ENCODE data around the gene CCSER1.

Gene CCSER1

DNA sequence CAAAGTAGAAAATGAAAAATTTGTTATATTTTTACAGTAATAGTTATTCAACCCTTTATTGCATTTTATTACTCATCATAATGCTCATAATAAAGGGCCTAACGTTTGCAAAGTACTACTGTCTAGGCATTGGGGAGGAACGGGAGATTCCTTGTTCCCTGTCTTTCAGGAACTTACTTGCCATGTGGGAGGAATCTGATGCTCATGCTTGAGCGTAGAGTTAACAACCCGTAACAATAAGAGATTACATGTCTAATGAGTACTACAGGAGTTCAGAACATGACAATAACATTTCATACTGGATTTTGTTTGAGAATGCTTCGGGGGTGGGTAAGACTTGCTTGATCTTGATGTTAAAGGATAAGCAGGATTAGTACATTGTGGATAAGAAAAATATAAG lies 2.9 kb downstream of the CCSER1 start:
- no peak for DNase-seq

DNA sequence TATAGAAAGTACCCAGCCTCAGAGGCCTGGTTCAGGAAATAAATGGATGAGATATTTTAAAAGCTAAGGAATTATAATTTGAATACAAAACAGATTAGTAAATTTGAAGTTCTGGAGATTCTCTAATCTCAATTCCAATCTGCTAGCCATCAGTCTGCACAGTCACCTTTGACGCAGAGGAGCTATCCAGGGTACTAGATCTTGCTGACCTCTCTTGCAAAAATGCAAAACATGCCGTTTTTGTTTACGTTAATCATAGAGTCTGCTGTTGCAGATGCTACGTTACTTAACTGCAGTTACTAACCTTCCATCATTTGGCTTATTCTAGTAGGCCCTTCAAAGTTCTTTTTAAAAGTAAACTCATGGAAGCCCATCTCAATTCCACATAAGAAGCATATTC lies 10.4 kb downstream of the CCSER1 start:
- no peak for DNase-seq

DNA sequence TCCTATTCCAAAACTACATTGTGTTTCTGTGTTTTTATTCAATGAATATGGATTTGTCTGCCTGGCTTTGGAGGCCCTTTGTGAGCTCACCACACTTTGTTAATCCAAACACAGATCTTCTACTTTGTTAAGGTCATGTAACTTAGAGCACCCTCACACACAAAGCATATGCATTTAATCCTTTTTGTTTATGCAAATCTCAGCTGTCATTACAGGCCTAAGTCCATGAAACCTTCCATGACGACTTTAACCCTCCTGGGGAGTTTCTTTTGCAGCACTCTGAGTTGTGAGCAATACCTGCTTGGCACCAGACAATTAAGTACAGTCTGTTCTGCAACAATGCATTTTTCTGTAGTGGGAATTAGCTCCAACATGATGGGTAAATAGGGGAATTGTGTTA lies 14.9 kb downstream of the CCSER1 start:
- peak; percentile 77 for DNase-seq

DNA sequence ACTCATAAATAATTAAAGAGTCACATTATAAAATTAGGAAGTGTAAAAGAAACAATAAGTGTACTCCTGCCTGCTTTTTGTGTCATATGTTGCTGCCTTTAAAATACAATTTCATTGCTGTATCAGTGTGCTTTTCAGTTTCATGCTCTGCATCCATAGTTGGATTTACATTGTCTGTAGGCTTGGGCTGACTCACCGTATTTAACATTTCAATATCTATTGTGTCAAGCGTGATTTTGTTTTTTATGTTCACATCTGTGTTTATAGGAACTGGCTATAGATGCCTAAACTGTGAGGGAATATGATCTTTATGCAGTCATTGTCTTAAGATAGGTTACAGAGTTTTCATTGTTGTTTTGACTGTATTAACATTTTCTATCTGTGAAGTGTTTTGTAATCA lies 18.1 kb downstream of the CCSER1 start:
- no peak for DNase-seq

DNA sequence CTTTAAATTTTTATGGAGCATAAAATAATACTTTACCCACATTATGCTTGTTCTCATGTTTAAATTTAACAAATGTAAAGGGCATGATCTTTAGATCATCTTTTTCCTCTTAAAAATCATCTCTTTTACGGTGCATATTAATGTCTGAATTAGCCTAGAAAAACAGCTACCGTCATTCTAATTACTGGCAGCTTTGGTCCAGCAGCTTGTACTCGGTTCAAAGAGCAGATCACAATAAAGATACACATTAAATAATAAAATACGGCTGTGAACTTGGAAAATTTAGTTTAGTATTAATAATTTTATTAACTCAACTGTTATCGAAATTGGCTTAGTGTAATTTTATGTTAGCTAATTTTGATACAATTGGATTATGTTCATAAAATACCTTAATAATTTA lies 19.1 kb downstream of the CCSER1 start:
- no peak for DNase-seq

DNA sequence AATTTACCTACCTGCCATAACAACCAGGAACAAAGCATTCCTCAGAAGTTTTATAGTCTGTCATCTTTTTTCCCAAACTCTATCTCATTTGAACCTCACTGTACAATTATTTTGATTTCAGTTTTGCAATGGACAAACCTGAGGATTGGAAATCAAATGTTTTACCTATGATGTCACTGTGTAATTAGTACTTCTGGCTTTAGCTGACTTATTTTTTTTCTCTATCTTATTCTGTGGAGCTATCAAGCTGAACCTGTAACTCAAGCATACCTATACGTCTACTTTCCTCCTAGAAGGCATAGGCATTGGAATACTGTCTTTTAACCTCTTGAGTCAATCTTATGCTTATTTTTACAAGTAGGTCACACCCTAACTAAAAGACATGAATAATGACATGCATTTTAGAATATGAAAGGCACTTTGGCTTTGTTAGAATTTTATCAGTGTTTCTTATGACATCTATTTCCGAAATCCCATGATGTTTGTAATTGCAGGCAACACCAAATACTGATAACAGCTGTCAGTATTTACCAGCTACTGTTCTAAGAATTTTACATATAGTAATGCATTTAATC lies 21.5 kb downstream of the CCSER1 start:
- DNase-seq = no peak

DNA sequence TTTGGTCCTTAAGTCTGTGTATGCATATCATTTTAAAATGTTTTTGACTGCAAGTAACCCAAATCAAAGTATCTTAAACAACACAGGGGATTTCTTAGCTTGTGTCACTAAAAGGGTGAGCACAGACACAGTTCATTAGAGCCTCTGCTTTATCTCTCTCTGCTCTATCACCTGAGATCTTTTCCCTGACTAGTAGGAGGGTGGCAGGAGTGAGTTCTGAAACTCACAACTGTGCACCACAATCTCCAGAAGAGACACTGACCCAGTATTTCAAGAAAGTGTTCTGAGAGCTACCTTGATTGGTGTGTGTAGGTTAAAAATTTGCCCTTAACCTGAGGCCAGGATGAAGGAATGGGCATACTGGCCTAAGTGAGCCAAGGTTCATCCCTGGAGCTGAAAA lies 24.8 kb downstream of the CCSER1 start:
- DNase-seq = no peak

DNA sequence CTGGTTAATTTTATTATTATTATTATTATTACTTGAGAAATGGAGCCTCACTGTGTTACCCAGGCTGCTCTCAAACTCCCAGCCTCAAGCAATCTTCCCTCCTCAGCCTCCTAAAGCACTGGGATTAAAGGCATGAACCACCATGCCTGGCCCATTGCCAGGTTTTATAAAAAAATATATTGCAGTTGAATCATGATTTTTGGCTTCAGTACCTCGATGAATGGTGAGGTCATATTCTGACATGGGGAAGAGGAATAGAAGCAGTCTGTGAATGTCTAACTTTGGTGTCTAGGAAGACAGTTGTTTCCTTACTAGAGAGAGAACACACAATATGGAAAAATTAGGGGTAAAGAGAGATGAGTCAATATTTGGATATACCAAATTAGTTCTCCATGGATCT lies 32.0 kb downstream of the CCSER1 start:
- no peak for DNase-seq

DNA sequence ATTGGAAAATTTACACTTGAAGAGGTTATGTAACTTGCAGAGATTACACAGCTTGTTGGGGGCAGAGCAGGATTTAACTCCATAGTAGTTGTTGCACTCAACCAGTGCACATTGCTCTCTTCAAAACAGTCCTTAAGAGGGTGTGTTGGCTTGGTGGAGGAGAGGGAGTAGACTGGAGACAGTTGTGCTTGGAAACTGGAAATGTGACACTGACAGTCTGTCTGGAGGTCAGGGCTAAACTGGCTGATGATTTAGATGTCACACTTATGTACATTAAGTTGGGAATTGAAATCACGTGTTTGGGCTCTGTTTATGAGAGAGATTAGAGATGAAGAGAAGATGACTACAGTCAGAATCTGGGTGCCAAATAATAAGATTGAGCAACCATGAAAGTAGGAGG lies 32.9 kb downstream of the CCSER1 start:
- DNase-seq = no peak

DNA sequence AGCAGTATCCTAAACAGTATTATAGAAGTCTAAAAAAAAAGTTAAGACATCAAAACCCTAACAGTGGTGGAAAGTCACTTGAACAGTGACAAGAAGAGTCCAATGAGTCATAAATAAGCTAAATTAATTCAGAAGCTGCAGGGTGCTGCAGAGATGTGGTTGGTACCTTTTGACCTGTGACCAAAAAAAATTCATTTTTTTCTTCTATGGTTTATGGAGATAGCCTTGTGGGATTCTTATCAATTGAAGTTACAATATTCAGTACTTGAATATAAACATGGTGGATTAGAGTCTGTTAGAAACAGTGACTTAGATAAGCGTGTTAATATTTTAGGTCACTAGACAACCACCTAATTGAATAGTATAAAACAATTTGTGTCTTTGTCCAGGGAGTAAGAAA lies 35.4 kb downstream of the CCSER1 start:
- no peak for DNase-seq

DNA sequence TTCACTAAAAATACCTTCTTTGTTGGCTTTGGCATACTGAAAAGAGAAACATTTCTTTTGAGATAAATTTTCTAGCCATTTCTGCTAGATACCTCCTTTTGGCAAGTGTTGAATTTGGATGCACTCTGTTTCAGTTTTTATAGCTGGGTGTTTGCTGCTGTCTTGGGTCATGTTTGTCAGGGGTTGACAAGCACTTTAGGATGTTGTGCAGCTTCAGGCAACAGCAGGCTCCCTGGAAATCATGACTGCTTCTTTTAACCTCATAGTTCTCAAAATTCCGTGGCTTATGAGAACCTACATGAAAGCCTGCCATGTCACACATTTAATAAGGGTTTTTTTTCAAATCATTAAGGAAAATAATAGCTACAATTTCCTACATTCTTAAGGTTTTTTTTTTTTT lies 36.7 kb downstream of the CCSER1 start:
- no peak for DNase-seq

DNA sequence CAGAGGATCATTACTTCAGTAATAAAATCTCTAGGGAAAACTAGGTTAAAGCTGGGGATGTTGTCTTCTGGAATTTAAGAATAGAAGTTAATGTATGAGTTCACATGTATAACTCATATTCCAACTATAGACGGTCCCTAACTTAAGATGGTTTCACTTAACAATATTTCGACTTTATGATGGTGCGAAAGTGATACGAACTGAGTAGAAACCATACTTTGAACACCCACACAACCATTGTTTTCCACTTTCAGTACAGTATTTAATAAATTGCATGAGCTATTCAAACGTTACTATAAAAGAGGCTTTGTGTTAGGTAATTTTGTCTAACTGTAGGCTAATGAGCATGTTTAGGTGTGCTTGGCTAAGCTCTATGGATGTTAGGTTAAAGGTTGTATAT lies 38.7 kb downstream of the CCSER1 start:
- no peak for DNase-seq

DNA sequence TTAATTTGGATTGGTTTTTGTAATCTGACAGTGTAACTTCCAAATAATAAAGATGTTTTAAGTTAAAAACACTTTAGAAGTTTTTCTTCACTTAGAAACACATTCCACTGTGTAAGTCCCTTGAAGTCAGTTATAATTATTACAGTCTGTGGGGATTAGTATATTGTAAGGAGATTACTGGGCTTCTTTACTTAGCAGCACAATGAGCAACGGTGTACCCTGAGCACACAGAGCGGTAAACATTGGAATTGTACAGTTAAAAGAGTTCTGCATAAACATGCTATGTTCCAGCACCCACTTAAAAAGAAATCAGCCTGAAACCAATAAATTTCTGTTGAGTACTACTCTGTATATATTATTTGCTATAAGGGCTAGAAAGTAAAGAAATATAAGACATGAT lies 44.3 kb downstream of the CCSER1 start:
- DNase-seq = no peak

DNA sequence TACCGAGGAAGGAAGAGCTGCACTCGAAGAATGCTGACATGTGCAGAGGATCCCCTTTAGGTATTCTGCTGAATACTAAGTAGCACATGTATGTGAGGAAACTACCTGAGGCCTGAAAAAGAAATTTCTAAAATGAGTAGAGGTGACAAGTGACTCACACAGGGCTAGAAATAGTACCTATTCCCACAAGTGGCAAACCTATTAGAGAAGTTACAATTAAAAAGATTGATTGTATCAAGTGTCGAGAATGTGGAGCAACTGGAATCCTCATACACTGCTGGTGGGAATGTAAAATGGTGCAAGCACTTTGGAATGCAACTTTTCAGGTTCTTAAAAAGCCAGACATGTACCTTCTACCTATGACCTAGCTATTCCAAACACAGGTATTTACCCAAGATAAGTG lies 47.4 kb downstream of the CCSER1 start:
- no peak for DNase-seq

DNA sequence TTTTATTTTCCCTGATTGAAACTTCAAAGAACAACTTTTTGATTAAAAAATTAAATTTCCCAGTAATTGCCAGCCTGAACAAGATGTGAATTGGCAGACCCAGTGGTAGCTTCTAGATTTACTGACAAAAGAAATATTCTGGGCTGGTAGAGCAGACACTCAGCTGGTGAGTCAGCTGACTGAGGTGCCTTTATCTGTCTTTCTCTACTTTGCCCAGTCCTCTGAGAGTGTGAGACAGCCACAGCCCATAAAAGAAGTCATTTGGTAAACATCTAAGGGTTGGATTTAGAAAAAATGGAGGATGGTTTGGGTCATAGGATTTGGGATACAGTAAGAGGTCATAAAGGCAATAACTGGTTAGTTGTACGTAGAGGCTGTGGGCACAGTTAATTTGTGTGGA lies 54.5 kb downstream of the CCSER1 start:
- no peak for DNase-seq

DNA sequence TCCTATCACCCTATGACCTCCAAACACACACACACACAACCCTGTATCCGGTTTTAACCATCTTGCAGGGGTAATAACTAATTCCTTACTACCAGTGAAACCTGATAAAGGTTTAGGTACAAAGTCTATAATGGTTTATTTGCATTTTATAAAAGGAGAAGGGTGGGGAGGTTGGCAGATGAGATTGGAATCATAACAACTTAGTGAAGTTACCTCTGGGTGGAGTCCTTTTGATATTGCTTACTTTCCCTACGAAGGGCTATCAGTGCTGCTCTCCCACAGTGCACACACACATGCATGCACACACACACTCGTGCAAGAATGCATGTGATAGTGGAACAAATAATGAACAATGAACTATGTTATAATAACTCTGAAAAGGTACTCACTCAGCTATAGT lies 56.1 kb downstream of the CCSER1 start:
- peak; percentile 8 for DNase-seq

DNA sequence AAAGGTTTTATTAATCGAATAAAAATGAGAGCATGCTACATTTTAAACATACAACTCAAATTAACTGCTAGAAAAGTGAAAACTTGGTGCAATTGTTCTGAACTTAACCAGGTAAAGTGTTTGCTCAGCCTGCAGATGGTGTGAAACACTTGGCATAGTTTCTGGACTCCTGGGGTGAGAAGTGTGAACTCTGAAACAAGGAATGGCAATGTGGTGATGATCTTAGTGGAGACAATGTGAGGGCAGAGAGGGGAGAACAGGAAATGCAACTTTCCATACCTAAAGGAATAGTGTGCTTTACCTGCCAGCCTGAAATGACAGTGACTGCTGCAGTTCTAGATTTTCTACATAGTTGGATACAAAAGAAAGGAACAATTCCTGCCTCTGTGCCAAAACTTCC lies 57.4 kb downstream of the CCSER1 start:
- peak; percentile 52 for DNase-seq

DNA sequence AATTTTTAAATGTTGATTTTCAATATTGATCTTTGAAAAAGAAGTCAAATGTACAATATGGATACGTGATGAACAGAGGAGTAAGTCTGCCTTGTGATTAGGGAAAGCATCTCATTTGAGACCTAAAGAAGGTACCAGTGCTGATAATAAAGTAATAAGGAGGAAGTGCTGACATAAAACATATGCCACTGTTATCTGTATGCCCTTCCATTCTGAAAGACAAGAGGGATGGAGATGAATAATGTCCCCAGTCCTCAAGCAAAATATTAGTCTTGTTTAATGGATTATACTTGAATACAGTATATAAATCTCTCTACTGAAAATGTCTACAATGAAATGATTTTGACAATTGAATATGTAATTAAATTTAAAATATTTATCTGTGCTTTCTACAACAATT lies 58.2 kb downstream of the CCSER1 start:
- DNase-seq = no peak

DNA sequence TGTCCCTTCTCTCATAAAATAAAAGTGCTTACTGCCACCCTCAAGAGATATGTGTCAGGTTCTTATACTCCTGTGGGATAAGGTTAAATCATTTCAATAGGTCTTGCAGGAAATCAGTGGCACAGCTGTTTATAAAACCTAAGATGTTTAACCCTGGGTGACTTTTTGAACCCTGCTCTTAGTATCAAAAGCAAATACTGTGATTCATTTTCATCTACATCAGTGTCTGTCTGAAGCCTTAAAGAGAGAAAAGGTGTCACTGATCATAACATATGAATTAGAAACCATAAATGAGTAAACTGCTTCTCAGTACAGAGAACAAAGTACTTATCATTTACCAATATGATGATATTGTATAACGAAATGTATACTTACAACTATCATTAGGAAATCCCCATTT lies 59.0 kb downstream of the CCSER1 start:
- DNase-seq = no peak

DNA sequence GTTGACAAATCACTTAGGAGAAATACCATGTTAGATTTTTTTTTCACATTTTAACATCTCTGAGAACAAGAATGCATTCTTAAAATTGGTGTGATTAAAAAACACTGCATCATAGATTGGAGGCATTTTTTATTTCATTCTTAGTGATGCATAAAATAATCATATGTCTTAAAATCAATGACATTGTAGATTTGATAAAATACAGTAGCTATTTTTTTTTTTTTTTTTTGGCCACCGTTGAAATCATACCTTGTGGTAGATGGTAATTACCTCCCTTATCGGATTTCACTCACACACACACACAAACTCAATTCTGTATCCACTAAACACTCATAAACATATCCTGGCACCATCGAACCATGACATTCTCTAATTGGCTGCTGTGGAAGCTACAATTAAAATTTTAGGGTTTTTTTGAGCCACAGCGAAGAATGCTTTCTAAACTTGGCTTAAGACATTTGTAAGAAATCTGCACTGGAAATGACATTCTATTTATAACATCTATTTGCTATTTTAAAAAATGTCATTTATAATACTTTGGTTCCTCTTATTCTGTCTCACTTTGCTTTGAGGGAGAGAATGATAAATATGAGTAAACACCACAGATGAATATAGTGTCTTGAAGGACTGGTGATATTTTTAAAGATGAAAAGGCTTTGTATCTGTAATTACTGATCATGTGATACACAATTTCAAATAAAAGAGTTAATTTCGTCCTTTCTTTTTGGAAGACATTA lies 60.1 kb downstream of the CCSER1 start:
- peak; percentile 36 for DNase-seq

DNA sequence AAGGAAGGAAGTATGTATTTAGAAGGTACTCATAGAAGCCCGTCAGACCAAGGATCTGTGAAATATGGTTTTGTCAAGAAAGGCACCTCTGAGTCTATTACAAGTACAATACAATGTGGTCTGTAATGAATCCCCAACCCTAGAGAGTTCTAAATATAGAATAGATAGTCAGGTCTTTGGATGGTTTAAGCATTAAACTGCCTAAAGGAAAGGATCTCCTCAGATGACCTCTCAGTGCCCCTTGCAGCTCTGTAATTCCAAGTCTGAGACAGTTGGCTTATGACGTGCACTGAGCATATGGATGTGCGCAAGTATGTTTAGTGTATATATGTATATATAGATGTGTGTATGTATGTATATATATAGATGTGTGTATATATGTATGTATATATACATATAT lies 62.0 kb downstream of the CCSER1 start:
- DNase-seq = no peak

DNA sequence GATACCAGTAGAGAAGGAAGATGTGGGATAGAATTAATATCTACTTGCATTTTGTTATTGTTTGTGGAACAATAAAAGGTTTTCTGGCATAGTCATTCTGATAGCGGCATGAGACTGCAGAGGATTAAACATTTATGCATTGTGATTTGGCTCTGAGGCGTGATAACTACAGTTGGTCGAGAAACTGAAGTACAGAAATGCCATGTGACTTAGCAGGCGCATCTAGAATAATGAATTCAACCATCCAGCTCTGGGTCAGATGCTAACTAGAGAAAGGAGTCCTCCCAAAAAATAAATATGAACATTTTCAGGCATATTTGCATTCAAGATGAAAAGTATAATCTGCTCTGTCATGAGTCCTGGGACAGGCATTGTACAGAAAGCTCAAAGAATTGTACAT lies 62.8 kb downstream of the CCSER1 start:
- peak; percentile 78 for DNase-seq

DNA sequence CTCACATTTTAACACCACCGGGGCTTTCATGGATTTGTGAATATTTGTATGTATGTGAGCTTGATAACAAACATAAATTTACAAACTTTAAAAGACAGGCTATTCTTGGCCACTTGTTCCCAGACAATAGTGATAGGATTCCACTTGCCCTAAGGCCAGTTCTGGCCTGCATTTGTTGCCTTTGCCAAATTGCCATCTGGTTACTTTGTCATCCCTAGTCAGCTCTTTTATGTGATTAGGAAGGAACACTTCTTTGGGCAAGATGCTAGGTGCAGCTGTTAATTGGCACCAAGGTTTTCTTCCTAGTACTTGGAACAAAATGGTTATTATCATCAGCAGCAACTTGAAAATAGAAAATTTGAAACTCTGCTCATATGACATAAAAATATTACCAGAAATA lies 63.3 kb downstream of the CCSER1 start:
- no peak for DNase-seq

DNA sequence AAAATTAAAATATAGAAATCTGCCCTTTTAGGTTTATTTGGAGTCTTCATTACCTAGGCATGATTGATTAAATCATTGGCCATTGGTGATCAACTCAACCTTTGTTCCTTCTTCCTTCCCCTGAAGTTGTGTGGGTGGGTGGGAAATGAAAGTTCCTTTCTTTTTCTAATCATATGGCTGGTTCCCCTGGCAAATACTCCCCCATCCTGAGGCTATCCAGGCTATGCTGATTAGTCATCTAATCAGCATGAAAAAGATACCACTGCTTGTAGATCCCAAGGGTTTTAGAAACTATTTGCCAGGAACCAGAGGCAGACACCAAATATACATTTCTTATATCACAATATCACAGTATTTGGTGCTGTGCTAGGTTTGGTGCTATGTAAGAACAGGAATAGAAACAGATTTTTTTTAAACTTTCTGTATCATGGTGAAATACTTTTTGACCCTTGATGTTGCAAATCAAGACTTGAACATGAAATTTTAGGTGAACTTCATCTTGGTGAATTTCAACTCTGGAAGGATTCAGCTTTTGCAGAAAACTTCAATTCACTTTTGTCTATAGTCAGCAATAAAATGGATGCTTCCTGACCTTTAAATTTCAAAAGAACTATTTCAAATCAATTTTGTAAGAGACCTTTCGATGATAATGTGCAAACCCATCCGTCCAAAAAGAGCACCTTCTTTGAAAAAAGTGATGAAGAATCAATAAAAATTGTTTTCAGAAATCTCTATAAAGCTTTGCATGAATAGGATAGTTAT lies 71.1 kb downstream of the CCSER1 start:
- DNase-seq = no peak

Measured in NCI-H345 (cell line).